Endothelial cell of umbilical vein (primary cell): Measurements from ENCODE around the gene GPR18. TPM values are rescaled to one million over a fixed set of nuclear protein-coding genes. Genes with fewer than 3 reads are reported as not detected.

Experiments used
- BruUV-seq: library from RNA; stranded (reverse); fragments of 400-500 nt; replicated peaks from 2 replicates; lab custom pipeline; 2021; lab: Mats Ljungman, UMichigan
- CTCF ChIA-PET: fragments of 300-600, 350-600 bp; sonication (Branson Sonifier 250); formaldehyde crosslinking; loops from one replicate; lab custom pipeline; 2021; ENCODE audit warnings: antibody characterized with exemption, inconsistent platforms; lab: Charles Lee
- POLR2A ChIA-PET: fragments of 300-600, 350-600 bp; sonication (Branson Sonifier 250); formaldehyde crosslinking; loops from one replicate; lab custom pipeline; 2021; ENCODE audit warnings: antibody characterized with exemption, inconsistent platforms; lab: Charles Lee
- DNase-seq: peaks from one replicate; pipeline ENCODE4 v3.0.0-alpha.2; 2011; ENCODE audit warnings: low read depth, low spot score
- FAIRE-seq: peaks from 2 replicates; lab custom pipeline; 2011; peaks lifted over from hg19 to GRCh38; lab: Jason Lieb, UNC
- H2AFZ ChIP-seq: 2 replicates; pipeline ENCODE4 v1.6.0; 2012; ENCODE audit warnings: low read depth, low read length, control low read depth, inconsistent platforms
- H3K27ac ChIP-seq: 2 replicates; pipeline ENCODE4 v1.5.1; 2011; ENCODE audit warnings: low read depth, mild to moderate bottlenecking, control low read depth, low read length, moderate library complexity; ENCODE audit not compliant: insufficient read depth
- H3K27me3 ChIP-seq, 2 experiments: 2 replicates each; pipeline versions ENCODE4 v1.6.0 to v1.6.1; 2011; ENCODE audit warnings: low read length in 2 of 2, mixed read lengths in 1 of 2; ENCODE audit not compliant: control insufficient read depth in 2 of 2, insufficient read depth in 2 of 2
- H3K36me3 ChIP-seq, 2 experiments: 2 replicates in 1 of 2; 3 replicates in 1 of 2; pipeline ENCODE4 v1.5.1; 2011; ENCODE audit warnings: low read length in 2 of 2, mild to moderate bottlenecking in 1 of 2, moderate library complexity in 1 of 2; ENCODE audit not compliant: control insufficient read depth in 2 of 2, insufficient read depth in 2 of 2; ENCODE audit errors: extremely low read depth in 1 of 2
- H3K4me1 ChIP-seq: 3 replicates; pipeline ENCODE4 v1.5.1; 2011; ENCODE audit warnings: mild to moderate bottlenecking, low read length; ENCODE audit not compliant: control insufficient read depth, insufficient read depth; ENCODE audit errors: extremely low read depth
- H3K4me2 ChIP-seq: 2 replicates; pipeline ENCODE4 v1.6.1; 2011; ENCODE audit warnings: low read length, control low read depth, mixed read lengths; ENCODE audit not compliant: insufficient read depth
- H3K4me3 ChIP-seq, 3 experiments: fragments of 200-600 bp in 1 of 3; sonication (generic), shearing (Covaris generic) in 1 of 3; replicated peaks in 1 of 3; 2 replicates each; pipeline ENCODE4 v1.5.1; 2011 to 2016; ENCODE audit warnings: control low read depth in 3 of 3, low read length in 3 of 3, mild to moderate bottlenecking in 2 of 3, inconsistent platforms in 1 of 3, low read depth in 1 of 3, moderate library complexity in 1 of 3; ENCODE audit not compliant: insufficient read depth in 1 of 3
- H3K79me2 ChIP-seq: 2 replicates; pipeline ENCODE4 v1.6.0; 2012; ENCODE audit warnings: low read length, inconsistent platforms; ENCODE audit not compliant: control insufficient read depth, insufficient read depth
- H3K9ac ChIP-seq: replicated peaks from 2 replicates; pipeline ENCODE3; 2011; ENCODE audit warnings: low read length, control low read depth; ENCODE audit not compliant: insufficient read depth; ENCODE audit errors: extremely low read depth
- H3K9me1 ChIP-seq: replicated peaks from 3 replicates; pipeline ENCODE4 v1.6.0; 2011; ENCODE audit warnings: mild to moderate bottlenecking, low read length; ENCODE audit not compliant: control insufficient read depth, insufficient read depth; ENCODE audit errors: extremely low read depth
- H3K9me3 ChIP-seq: replicated peaks from 2 replicates; pipeline ENCODE4 v1.5.1; 2012; ENCODE audit warnings: low read length, inconsistent platforms; ENCODE audit not compliant: control insufficient read depth, insufficient read depth
- H4K20me1 ChIP-seq: replicated peaks from 2 replicates; pipeline ENCODE3; 2011; ENCODE audit warnings: mild to moderate bottlenecking, low read length; ENCODE audit not compliant: control insufficient read depth, insufficient read depth; ENCODE audit errors: extremely low read depth
- CTCF ChIP-seq, 2 donors: IDR thresholded peaks; 1 replicate in 1 of 2; 2 replicates in 1 of 2; pipeline ENCODE4 v1.5.1; 2011; ENCODE audit warnings: low read length in 2 of 2, mild to moderate bottlenecking in 2 of 2, moderate library complexity in 2 of 2, control low read depth in 1 of 2, inconsistent platforms in 1 of 2, low read depth in 1 of 2; ENCODE audit not compliant: insufficient read depth in 1 of 2; ENCODE audit errors: extremely low read depth in 1 of 2
- EZH2 ChIP-seq: IDR thresholded peaks from 2 replicates; pipeline ENCODE4 v1.6.1; 2012; ENCODE audit warnings: borderline replicate concordance, low read depth, mild to moderate bottlenecking, moderate library complexity, low read length, inconsistent platforms; ENCODE audit not compliant: severe bottlenecking
- FOS ChIP-seq: IDR thresholded peaks from 2 replicates; pipeline ENCODE4 v1.6.1; 2011; ENCODE audit warnings: mild to moderate bottlenecking, low read length, moderate library complexity, borderline replicate concordance; ENCODE audit not compliant: insufficient read depth
- GATA2 ChIP-seq: IDR thresholded peaks from 2 replicates; pipeline ENCODE4 v1.7.0; 2011; ENCODE audit warnings: low read depth, mild to moderate bottlenecking, moderate library complexity, mixed read lengths, low read length; ENCODE audit not compliant: insufficient read length, insufficient read depth
- JUN ChIP-seq: IDR thresholded peaks from 2 replicates; pipeline ENCODE4 v1.6.1; 2011; ENCODE audit warnings: borderline replicate concordance, low read depth; ENCODE audit not compliant: insufficient read length, insufficient read depth
- MAX ChIP-seq: IDR thresholded peaks from 2 replicates; pipeline ENCODE4 v1.6.1; 2011; ENCODE audit not compliant: insufficient read depth, insufficient read length
- MYC ChIP-seq: IDR thresholded peaks from one replicate; pipeline ENCODE4 v1.6.1; 2011; ENCODE audit warnings: mild to moderate bottlenecking, low read depth, low read length
- POLR2A ChIP-seq: IDR thresholded peaks from 2 replicates; pipeline ENCODE4 v1.6.1; 2012; ENCODE audit warnings: low read depth, mild to moderate bottlenecking, control low read depth, low read length
- POLR2AphosphoS5 ChIP-seq: IDR thresholded peaks from 2 replicates; pipeline ENCODE4 v1.6.1; 2012; ENCODE audit warnings: low read depth, mild to moderate bottlenecking, control low read depth, low read length, moderate library complexity; ENCODE audit not compliant: insufficient read depth
- dilution Hi-C: fragments of 300-500 bp; cut with MboI; formaldehyde crosslinking; loops from one replicate; pipeline ENCODE4 v1.15.0; 2019; ENCODE audit warnings: low sequenced_read_pairs; ENCODE audit not compliant: extremely low pct_ligation_motif_present
- intact Hi-C: fragments of 100-400 bp; cut with micrococcal nuclease; formaldehyde crosslinking; loops from one replicate; pipeline ENCODE4 v1.10.0; 2022
- polyA plus RNA-seq, 4 experiments: library from polyadenylated mRNA; depleted of rRNA in 3 of 4; stranded (reverse) in 3 of 4; unstranded in 1 of 4; fragments of >200 nt; gene quantifications; 2 replicates each; pipeline versions ENCODE4 v1.2.1 to v1.2.3, GENCODE V29; 2011 to 2012; ENCODE audit warnings: missing spikeins in 1 of 4
- small RNA-seq: library from RNA; depleted of rRNA; stranded (forward); fragments of <200 nt; gene quantifications from one replicate; pipeline ENCODE3, GENCODE V24; 2012; ENCODE audit warnings: low replicate concordance, low read depth; ENCODE audit not compliant: insufficient read depth, insufficient read length
- total RNA-seq: library from RNA; stranded (reverse); gene quantifications from 2 replicates; pipeline ENCODE4 v1.2.3, GENCODE V29; 2021

The GPR18 gene
- total and polyA plus RNA-seq, 2 donors (not counting 3 experiments of a cell fraction or from before 2014, with no cell fraction given) = not detected

DNA sequence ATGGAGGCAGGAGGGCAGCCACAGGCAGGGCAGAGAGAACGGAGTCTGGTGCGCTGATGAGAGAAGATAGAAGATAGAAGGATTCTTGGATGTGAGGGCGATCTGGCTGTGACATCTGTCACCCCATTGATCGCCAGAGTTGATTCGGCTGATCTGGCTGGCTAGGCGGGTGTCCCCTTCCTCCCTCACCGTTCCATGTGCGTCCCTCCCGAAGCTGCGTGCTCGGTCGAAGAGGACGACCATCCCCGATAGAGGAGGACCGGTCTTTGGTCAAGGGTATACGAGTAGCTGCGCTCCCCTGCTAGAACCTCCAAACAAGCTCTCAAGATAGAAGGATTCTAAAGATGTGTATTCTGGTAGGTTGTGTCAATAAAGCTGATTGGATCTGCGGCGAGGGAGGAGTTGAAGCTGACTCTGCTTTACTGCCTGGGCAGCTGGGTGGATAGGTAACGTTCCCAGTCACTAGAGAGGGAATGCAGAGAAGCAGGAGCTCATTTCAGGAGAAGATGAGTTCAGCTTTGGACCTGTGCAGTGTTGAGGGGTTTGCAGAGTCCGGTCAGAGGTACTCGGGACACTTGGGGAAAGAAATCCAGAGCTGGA lies 52.5 kb downstream of the GPR18 start:
- H3K4me1 ChIP-seq = peaks cover 7% of the 10 kb centered on the region
- H3K27me3 ChIP-seq = no peaks in the 10 kb centered on the region
- peaks cover 63% of the 10 kb centered on the region for H3K79me2 ChIP-seq
- no peak overlapping the region for H3K4me3 ChIP-seq
- H3K36me3 ChIP-seq = peaks cover 0 to 4% of the 10 kb centered on the region in 2 experiments
- H3K4me2 ChIP-seq = no peak overlapping the region
- BruUV-seq = no TSS peak
- no peaks in the 10 kb centered on the region for H4K20me1 ChIP-seq
- H3K9me1 ChIP-seq = no peaks in the 10 kb centered on the region
- no peak overlapping the region for H3K27ac ChIP-seq
- CTCF ChIA-PET = interaction anchor here (1.4 kb wide), 2 partner anchors 9 to 17 kb away, joined by 3 to 5 read pairs; no protein-coding TSS in a partner anchor
- POLR2A ChIA-PET = no interaction called here
- dilution Hi-C loops = no loop called here
- TF ChIP-seq FOS (no peak), MYC (no peak), MAX (no peak), CTCF (IDR thresholded peaks at IDR 0.05; ENCODE audit: extremely low read depth in 1 of 2, insufficient read depth in 1 of 2, low read depth in 1 of 2, low read length in 2 of 2) (no peak), EZH2 (no peak), JUN (no peak), POLR2A (no peak), GATA2 (no peak), POLR2AphosphoS5 (no peak)
- no peaks in the 10 kb centered on the region for H3K9me3 ChIP-seq
- H2AFZ ChIP-seq = no peak overlapping the region
- FAIRE-seq (no peak), DNase-seq (no peak)
- intact Hi-C loops = loop anchor here (10.0 kb wide), 1 partner anchor 229 kb away; no protein-coding TSS in a partner anchor
- H3K9ac ChIP-seq = no peak overlapping the region

Small RNAs within 50 kb of the gene (small RNA-seq; reads per million reads assigned to genes)
- not detected for gene RN7SKP9

Other genes starting within 250 kb of the GPR18 start
- 45.2 and 45.7 TPM in 2 replicates for gene UBAC2, start 57.5 kb downstream of the GPR18 start, total RNA-seq
- gene UBAC2, start 57.5 kb downstream of the GPR18 start, polyA plus RNA-seq = 47.2 and 54.4 TPM in 2 replicates
- not detected in 2 replicates for gene GPR183, start 49.0 kb upstream of the GPR18 start, total RNA-seq
- 0.14 and 0.23 TPM in 2 replicates for gene GPR183, start 49.0 kb upstream of the GPR18 start, polyA plus RNA-seq
- gene TM9SF2, start 243.1 kb upstream of the GPR18 start, total RNA-seq = 85.9 and 90.0 TPM in 2 replicates
- 63.2 and 76.0 TPM in 2 replicates for gene TM9SF2, start 243.1 kb upstream of the GPR18 start, polyA plus RNA-seq